GM18508 (cell line): ENCODE data around the gene ABI3BP.

Experiments
- ATAC-seq: cut with Tn5 transposase; IDR thresholded peaks from one replicate; pipeline ENCODE4 v1.9.1; 2021; ENCODE audit warnings: moderate number of reproducible peaks; ENCODE audit not compliant: insufficient read depth, unreplicated experiment

ABI3BP gene

GRCh38 chr3:100899440-100900091 is 93.7 kb downstream of the ABI3BP start:
- ATAC-seq = no peak

DNA sequence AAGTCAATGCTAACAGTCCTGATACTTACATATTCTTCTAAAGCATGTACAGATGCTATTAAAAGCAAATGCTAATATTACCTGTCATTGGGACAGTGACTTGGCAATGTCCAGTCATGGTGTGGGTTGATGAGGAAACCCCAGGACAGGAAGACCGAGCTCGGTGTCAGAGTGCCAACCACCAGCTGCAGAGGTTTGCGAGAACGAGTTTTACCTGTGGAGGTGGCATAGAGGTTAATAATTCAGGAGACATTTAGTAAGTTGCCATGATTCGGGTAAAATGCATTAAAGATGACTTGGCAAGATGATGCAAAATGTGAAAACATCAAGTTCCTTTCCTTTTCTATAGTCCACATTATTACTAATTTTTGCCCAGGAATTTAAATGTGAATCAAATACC is 94.5 kb downstream of the ABI3BP start:
- no peak for ATAC-seq

GRCh38 chr3:100896994-100897393 is 96.2 kb downstream of the ABI3BP start:
- no peak for ATAC-seq

DNA sequence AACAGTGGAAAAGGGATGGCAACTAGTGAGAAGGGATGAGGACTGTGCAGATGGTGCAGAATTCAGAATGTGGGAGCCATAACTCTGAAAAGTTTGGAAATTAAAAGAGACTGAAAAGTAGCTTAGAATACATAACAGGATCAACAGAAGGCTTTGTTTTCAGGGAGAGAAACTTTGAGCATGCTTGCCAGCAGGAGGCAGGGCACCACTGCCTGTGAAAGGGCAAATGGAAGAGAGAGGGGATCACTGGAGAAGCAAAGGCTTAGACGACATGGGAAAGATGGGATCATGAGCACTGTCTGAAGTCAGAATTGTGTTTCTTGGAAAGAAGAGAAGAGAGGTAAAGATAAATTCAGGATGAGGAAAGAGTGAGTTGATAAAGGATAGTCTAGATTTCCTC is 99.6 kb downstream of the ABI3BP start:
- no peak for ATAC-seq

DNA sequence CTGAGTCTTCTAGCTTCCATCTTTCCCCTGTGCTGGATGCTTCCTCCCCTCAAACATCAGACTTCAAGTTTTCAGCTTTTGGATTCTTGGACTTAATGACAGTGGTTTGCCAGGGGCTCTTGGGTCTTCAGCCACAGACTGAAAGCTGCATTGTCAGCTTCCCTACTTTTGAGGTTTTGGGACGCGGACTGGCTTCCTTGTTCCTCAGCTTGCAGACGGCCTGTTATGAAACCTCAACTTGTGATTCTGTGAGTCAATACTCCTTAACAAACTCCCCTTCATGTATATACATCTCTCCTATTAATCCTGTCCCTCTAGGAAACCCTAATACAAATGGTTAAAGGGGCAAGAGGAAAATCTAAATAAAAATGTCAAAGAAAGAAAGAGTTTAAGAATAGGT is 100.1 kb downstream of the ABI3BP start:
- no peak for ATAC-seq

DNA sequence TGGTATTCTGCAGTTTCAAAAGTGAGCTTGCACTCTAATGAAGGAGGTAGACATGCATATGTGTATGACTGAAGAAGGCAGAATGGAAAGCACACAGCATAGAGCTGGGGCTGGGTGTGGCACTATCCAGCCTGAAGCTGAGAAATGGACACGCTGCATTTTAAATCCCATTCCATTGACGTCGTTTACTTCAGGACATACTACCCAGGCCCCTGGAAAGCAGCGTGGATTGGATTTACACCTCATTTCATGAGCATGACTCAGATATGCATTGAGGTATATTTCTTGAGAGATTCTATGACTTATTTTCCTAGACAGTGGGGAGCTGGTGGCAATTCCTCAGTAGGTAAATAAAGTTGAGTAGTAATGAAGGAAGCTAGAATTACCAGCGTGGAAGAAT is 101.4 kb downstream of the ABI3BP start:
- ATAC-seq = no peak

- no peak for ATAC-seq
These were observed 102.2 kb downstream of the ABI3BP start for GRCh38 chr3:100891033-100891432.

DNA sequence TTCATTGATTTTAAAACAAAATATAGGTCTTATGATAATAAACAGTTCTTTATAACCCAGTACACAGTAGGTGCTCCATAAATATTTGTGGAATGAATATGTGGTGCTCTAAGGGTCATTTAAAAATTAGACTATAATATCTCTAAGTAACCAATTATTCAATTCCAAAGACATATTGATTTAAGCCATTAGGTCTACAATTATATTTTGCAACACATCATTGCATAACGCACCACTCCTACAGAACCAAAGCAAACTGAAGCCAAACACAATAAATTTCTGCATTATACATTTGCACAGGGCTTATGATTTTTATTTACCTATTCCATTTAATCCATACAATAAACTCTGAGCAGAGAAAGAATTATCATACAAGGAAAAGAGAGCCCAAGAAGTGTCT is 104.3 kb downstream of the ABI3BP start:
- ATAC-seq = no peak

- no peak for ATAC-seq
These were observed 110.6 kb downstream of the ABI3BP start for GRCh38 chr3:100882571-100882984.

GRCh38 chr3:100880845-100881244 is 112.4 kb downstream of the ABI3BP start:
- no peak for ATAC-seq

DNA sequence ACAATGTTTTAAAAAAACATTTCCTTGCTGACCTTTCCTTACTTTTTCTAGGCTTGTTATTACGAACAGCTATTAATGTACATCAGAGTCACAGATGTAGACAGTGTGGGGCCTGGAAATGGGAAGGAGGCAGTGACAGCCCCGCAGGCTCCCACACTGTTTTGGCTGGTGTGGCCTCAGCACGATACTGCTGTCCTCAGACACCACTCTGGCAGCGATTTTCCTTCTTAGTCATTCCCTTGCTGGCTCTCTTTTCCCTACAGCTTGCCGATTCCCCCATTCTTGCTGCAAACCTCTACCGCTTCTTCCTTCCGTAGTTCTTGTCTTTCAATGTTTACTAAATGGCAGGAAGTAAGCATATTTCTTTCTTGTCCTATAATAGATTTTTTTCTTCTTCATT is 113.1 kb downstream of the ABI3BP start:
- ATAC-seq = no peak

DNA sequence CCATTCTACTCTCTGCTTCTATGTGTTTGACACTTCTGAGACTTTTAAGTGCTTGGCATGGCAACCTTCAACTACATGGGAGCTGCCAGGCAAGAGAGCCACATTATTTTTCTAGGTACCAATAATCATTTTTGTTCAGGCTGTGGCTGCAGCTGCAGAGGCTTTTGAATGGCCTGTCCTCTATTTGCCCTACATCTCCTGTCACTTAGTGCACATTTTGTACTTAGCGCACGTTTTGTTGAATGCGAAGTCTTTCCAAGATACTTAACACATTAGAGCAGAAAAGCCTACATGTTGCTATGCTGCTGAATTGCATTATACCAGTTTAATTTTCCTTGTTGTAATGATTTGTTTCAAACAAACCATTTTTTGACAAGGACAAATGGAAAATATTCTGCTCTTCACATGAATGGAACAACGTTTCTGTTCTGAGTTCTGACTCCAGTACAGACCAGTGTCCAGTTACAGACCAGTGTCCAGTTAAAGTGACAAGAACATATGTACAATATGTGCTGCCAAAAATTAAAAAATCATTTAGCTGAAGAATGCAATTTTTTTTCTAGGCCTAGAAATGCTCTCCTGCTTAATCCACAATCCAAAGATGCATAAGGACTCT is 113.9 kb downstream of the ABI3BP start:
- no peak for ATAC-seq

- no peak for ATAC-seq
These were observed 115.9 kb downstream of the ABI3BP start for GRCh38 chr3:100877286-100877685.

GRCh38 chr3:100875239-100875638 is 118.0 kb downstream of the ABI3BP start:
- ATAC-seq = no peak

GRCh38 chr3:100873611-100874010 is 119.6 kb downstream of the ABI3BP start:
- no peak for ATAC-seq

GRCh38 chr3:100871306-100871705 is 121.9 kb downstream of the ABI3BP start:
- ATAC-seq = no peak

- no peak for ATAC-seq
These were observed 123.4 kb downstream of the ABI3BP start for GRCh38 chr3:100869787-100870186.

DNA sequence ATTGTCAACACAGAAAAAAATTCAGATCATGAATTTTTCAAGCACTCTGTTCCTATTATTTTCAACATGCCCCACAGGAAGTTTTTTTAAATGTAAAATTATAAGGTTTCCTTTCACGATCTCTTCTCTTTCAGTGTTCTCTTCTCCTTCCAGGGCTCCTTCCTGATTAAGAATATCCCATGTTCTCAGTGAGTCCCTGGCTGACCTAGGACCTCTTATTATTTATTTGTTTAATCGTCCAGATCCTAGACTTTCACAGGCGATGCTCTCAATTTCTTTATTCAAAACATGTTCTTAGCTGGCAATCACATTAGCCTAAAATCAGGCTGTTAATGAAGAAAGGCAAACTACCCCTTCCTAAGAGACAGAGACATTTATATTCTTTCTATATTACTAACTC is 124.3 kb downstream of the ABI3BP start:
- ATAC-seq = no peak

DNA sequence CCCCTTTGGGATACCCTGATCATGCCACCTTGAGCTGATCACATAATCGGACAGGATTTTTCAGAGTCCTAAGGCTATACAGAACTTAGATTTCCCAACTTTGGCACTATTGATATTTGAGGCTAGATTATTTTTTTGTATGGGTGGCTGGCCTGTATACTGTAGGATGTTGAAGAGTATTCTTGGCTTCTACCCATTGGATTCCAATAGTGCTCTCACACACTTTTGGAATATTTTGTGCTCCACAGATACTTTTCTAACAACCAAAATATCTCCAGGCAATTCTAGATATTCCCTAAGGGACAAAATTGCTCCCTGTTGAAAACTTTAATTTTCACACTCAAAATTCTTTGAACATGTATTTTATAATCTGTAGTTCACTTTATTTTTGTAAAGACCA is 125.1 kb downstream of the ABI3BP start:
- no peak for ATAC-seq

GRCh38 chr3:100865442-100865841 is 127.8 kb downstream of the ABI3BP start:
- ATAC-seq = no peak

GRCh38 chr3:100864471-100865250 is 128.6 kb downstream of the ABI3BP start:
- ATAC-seq = no peak

- ATAC-seq = no peak
These were observed 135.4 kb downstream of the ABI3BP start for GRCh38 chr3:100857863-100858262.
